Mucosa of descending colon (tissue), 3 donors: ENCODE results near the gene DNAH7. TPM values are rescaled to one million over a fixed set of nuclear protein-coding genes. Genes with fewer than 3 reads are reported as not detected.
"Not testable (repeated sequence)": the region's sequence is repeated elsewhere in the genome, so short reads cannot be mapped to it uniquely, and the experiment has no call there.

Experiments used
- ATAC-seq: fragments of 200-7000 bp; cut with Tn5 transposase; one replicate; pipeline ENCODE4 v1.9.1; 2020; ENCODE audit warnings: mild to moderate bottlenecking, moderate library complexity
- DNase-seq, 3 donors: peaks; one replicate each; pipeline ENCODE4 v3.0.0-alpha.2; 2020
- H3K36me3 ChIP-seq: fragments of 200-600 bp; one replicate; pipeline ENCODE4 v1.8.0; 2021; ENCODE audit warnings: low read depth, mild to moderate bottlenecking
- H3K4me1 ChIP-seq: fragments of 200-600 bp; one replicate; pipeline ENCODE4 v1.8.0; 2021; ENCODE audit warnings: low read depth, mild to moderate bottlenecking
- H3K4me3 ChIP-seq: fragments of 200-600 bp; one replicate; pipeline ENCODE4 v1.8.0; 2021; ENCODE audit warnings: mild to moderate bottlenecking
- H3K9me3 ChIP-seq: fragments of 200-600 bp; one replicate; pipeline ENCODE4 v1.8.0; 2021; ENCODE audit warnings: mild to moderate bottlenecking
- intact Hi-C, 2 donors: fragments of 100-400 bp; cut with DNase I in 1 of 2; cut with micrococcal nuclease in 1 of 2; formaldehyde crosslinking; loops; one replicate each; pipeline versions ENCODE4 v1.11.0 to v1.11.1; 2022; cut with DNase I, micrococcal nuclease
- total RNA-seq, 3 donors: library from RNA; stranded (reverse); fragmentation: NEBNext Ultra II Directional in 2 of 3; extraction: Animal tissue kit (Norgen Biotek cat#: 25700) in 2 of 3; gene quantifications; one replicate each; pipeline versions ENCODE4 v1.2.1 to v1.2.4, GENCODE V29; 2021 to 2023
- TF ChIP-seq, protein P1 (sequence below): fragments of 200-600 bp; IDR thresholded peaks from one replicate; pipeline ENCODE4 v1.8.0; 2022; ENCODE audit warnings: antibody characterized with exemption, mild to moderate bottlenecking
- donor health status: DM: no; HTN: no; CAD: no; lungs with moderate emphysema.
- donor health status: DM: no; HTN: no; CAD: no.
- donor health status: DM: no; HTN: yes; CAD: no.

Gene DNAH7
- total RNA-seq, 3 donors from 2014 or later = 3.0 to 9.3 (median 5.5) TPM

DNA sequence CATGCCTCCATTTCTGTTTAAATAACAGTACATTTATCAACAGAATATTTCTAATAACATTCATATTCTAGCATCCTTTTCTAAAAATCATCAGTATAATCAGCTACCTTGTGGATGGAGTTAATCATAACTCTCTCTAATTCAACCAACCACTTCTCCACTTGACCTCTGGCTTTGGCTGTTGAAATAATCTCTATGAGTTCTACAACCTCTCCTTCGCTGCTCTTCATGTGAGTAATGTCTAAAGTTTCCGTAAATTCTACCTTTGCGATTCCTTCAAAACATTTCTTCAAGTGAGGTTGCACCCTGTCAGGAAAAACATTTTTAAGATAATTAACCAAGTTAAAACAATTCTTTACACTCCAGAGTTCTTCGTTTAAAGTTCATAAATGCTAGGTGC is 134.2 kb downstream of the DNAH7 start:
- H3K4me1 ChIP-seq = peaks cover 8% of the 10 kb centered on the region
- no peaks in the 10 kb centered on the region for H3K36me3 ChIP-seq
- intact Hi-C loops = no loop called here
- TF ChIP-seq, protein P1, sequence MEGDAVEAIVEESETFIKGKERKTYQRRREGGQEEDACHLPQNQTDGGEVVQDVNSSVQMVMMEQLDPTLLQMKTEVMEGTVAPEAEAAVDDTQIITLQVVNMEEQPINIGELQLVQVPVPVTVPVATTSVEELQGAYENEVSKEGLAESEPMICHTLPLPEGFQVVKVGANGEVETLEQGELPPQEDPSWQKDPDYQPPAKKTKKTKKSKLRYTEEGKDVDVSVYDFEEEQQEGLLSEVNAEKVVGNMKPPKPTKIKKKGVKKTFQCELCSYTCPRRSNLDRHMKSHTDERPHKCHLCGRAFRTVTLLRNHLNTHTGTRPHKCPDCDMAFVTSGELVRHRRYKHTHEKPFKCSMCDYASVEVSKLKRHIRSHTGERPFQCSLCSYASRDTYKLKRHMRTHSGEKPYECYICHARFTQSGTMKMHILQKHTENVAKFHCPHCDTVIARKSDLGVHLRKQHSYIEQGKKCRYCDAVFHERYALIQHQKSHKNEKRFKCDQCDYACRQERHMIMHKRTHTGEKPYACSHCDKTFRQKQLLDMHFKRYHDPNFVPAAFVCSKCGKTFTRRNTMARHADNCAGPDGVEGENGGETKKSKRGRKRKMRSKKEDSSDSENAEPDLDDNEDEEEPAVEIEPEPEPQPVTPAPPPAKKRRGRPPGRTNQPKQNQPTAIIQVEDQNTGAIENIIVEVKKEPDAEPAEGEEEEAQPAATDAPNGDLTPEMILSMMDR = no peak
- no peak for ATAC-seq
- H3K9me3 ChIP-seq = no peaks in the 10 kb centered on the region
- no peak for DNase-seq
- no peak overlapping the region for H3K4me3 ChIP-seq

DNA sequence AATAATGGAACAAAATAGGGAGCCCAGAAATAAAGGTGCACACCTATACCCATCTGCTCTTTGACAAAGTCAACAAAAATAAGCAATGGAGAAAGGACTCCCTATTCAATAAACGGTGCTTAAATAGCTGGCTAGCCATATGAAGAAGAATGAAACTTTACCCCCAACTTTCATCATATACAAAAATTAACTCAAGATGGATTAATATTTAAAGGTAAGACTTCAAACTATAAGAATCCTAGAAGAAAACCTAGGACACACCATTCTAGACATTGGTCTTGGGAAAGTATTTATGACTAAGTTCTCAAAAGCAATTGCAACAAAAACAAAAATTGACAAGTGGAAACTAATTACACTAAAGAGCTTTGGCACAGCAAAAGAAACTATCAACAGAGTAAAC is 139.1 kb downstream of the DNAH7 start:
- H3K36me3 ChIP-seq = no peaks in the 10 kb centered on the region
- no peaks in the 10 kb centered on the region for H3K9me3 ChIP-seq
- ATAC-seq (no peak), DNase-seq (no peak)
- TF ChIP-seq, protein P1 = no peak
- H3K4me3 ChIP-seq = no peak overlapping the region
- intact Hi-C loops = no loop called here
- no peaks in the 10 kb centered on the region for H3K4me1 ChIP-seq

DNA sequence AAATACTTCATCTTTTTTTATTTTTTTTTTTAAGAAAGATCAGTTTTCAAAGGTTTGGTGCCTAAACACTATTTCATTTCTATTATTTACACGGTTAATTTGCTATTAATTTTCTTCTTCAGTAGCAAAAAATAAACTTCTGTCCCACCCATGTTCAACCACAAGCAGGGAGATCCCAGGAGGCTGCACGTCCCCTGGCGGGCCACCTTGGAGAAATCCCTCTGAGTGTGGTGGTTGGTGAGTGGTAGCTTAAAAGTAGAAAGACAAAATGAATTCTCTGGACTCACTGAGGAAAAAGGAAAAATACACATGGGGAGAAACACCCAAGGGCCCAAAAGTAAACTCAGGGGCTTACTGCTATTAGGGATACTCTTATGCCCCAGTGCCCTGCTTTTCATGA is 143.5 kb downstream of the DNAH7 start:
- no peaks in the 10 kb centered on the region for H3K36me3 ChIP-seq
- DNase-seq (no peak), ATAC-seq (no peak)
- TF ChIP-seq, protein P1 = no peak
- intact Hi-C loops = no loop called here
- H3K4me1 ChIP-seq = no peaks in the 10 kb centered on the region
- H3K9me3 ChIP-seq = no peaks in the 10 kb centered on the region
- no peak overlapping the region for H3K4me3 ChIP-seq

DNA sequence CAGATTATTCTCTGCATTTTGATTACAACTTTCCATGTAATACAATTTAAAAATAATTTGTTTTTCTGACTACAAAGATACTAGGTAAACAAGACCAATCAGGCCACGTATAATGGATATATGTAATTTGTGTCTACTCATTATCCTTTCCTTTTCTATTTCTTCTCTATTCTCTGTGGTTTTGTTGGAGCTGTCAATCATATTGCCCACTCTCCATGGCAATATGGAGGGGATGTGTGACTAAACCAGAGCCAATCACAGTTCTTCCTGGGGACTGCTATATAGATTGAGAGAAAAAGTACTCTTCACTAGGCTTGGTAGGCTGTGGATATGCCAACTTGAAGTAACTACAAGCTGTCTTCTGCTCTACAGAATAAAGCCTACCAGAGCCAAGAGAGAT is 144.7 kb downstream of the DNAH7 start:
- intact Hi-C loops = no loop called here
- ATAC-seq (no peak), DNase-seq (no peak)
- Histone ChIP-seq H3K4me1 (no peaks in the 10 kb centered on the region), H3K4me3 (no peak overlapping the region), H3K9me3 (no peaks in the 10 kb centered on the region), H3K36me3 (no peaks in the 10 kb centered on the region)
- TF ChIP-seq, protein P1 = no peak

DNA sequence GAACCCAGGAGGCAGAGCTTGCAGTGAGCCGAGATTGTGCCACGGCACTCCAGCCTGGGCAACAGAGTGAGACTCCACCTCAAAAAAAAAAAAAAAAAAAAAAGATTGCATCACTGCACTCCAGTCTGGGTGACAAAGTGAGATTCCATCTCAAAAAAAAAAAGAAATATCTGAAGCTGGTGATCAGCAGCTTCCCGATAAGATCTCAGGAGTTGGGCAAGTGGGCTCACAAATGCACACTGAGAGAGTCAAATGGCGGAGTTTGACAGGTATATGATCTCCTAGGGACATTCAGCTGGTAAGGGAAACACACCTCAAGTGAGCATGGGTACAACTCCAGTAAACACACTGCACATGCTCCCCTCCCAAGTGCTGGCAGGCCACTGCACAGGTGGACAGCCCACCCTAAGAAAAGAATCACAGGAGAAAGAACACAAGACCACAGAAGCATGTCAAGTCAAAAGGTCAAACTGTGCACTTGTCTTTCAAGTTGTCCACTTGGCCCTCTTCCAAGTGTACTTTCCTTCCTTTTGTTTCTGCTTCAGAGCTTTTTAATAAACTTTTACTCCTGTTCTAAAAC is 151.5 kb downstream of the DNAH7 start:
- H3K36me3 ChIP-seq, ATAC-seq, intact Hi-C loops, H3K4me3 ChIP-seq, H3K4me1 ChIP-seq, H3K9me3 ChIP-seq, DNase-seq: not testable (repeated sequence)

DNA sequence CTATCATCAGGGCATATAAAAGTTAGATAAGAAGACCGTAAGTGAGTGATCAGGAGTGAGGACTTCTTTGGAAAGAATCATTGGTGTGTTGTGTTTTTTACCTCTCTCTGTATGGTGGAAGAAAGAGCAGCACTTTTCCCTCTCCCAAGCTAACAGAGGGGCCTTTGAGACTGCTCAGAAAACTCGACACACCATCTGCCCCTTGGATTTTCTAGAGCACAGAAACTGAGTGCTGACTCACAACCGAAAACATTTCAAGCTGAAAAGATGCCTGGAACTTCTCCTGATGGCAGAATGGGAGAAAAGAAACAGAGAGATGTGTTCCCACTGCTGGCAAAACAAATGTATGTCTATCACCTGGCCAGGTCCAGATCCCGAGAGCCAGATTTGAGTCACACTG is 156.6 kb downstream of the DNAH7 start:
- H3K4me3 ChIP-seq = no peak overlapping the region
- no peaks in the 10 kb centered on the region for H3K4me1 ChIP-seq
- TF ChIP-seq, protein P1 = no peak
- no peaks in the 10 kb centered on the region for H3K36me3 ChIP-seq
- H3K9me3 ChIP-seq = no peaks in the 10 kb centered on the region
- ATAC-seq (no peak), DNase-seq (no peak)
- intact Hi-C loops = no loop called here
